Activated naive CD8-positive, alpha-beta T cell treated with anti-CD3 and anti-CD28 coated beads, Interleukin-2, amount 10 ng/mL, durations not matched to agents 7 days and 5 days (primary cell): Measurements from ENCODE around the gene THRSP. TPM values are rescaled to one million over a fixed set of nuclear protein-coding genes. Genes with fewer than 3 reads are reported as not detected.
"Not testable (repeated sequence)": the region's sequence is repeated elsewhere in the genome, so short reads cannot be mapped to it uniquely, and the experiment has no call there.

Source experiments
- ATAC-seq: fragments of 150-1000 bp; cut with Tn5 transposase; one replicate; pipeline ENCODE4 v1.10.0; 2021; ENCODE audit warnings: low read depth, moderate library complexity
- POLR2A ChIA-PET: fragments of 350-600 bp; sonication (Branson Sonifier 250); formaldehyde crosslinking; loops from one replicate; lab custom pipeline; 2021; ENCODE audit warnings: antibody characterized with exemption; lab: Charles Lee
- DNase-seq: peaks from one replicate; pipeline ENCODE4 v3.0.0; 2021
- H3K27ac Mint-ChIP-seq: one replicate; pipeline ENCODE4 v1.8.0; 2022; ENCODE audit warnings: mild to moderate bottlenecking, mixed read lengths
- H3K27me3 Mint-ChIP-seq: one replicate; pipeline ENCODE4 v1.8.0; 2022; ENCODE audit warnings: mild to moderate bottlenecking, moderate library complexity, mixed read lengths
- H3K36me3 Mint-ChIP-seq: one replicate; pipeline ENCODE4 v1.8.0; 2021; ENCODE audit warnings: mild to moderate bottlenecking, mixed read lengths
- H3K4me1 Mint-ChIP-seq: one replicate; pipeline ENCODE4 v1.8.0; 2021; ENCODE audit warnings: mixed read lengths
- H3K4me3 Mint-ChIP-seq: one replicate; pipeline ENCODE4 v1.8.0; 2022; ENCODE audit warnings: mild to moderate bottlenecking, moderate library complexity, mixed read lengths
- H3K9me3 Mint-ChIP-seq: one replicate; pipeline ENCODE4 v1.8.0; 2021; ENCODE audit warnings: mixed read lengths
- total RNA-seq, 2 experiments: library from RNA; stranded (reverse); gene quantifications; one replicate each; pipeline ENCODE4 v1.2.3, GENCODE V29; 2021

THRSP gene
- total RNA-seq, 2 experiments from 2014 or later = not detected

DNA sequence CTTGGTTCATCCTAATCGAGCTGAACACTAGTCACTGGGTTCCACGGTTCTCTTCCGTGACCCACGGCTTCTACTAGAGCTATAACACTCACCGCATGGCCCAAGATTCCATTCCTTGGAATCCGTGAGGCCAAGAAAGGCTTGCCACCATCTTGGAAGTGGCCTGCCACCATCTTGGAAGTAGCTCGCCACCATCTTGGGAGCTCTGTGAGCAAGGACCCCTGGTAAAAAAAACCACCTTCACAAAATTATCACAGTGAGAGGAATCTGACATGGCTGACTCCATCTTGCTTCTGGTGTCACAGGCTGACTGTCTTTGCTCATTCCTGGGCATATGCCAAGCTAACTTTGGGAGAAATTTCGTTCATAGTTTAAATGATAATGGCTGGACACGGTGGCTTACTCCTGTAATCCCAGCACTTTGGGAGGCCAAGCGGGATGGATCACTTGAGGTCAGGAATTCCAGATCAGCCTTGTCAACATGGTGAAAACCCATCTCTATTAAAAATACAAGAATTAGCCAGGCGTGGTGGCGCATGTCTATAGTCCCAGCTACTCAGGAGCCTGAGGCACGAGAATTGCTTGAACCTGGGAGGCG, 21.7 kb upstream of the THRSP start:
- H3K27me3 Mint-ChIP-seq = peaks cover 3% of the 10 kb centered on the region
- H3K36me3 Mint-ChIP-seq = peaks cover 2% of the 10 kb centered on the region
- H3K27ac Mint-ChIP-seq = peak overlapping the region; percentile 61
- POLR2A ChIA-PET = no interaction called here
- ATAC-seq (no peak), DNase-seq (no peak)
- H3K4me1 Mint-ChIP-seq = peaks cover 12% of the 10 kb centered on the region
- no peak overlapping the region for H3K4me3 Mint-ChIP-seq
- H3K9me3 Mint-ChIP-seq = peaks cover 3% of the 10 kb centered on the region

DNA sequence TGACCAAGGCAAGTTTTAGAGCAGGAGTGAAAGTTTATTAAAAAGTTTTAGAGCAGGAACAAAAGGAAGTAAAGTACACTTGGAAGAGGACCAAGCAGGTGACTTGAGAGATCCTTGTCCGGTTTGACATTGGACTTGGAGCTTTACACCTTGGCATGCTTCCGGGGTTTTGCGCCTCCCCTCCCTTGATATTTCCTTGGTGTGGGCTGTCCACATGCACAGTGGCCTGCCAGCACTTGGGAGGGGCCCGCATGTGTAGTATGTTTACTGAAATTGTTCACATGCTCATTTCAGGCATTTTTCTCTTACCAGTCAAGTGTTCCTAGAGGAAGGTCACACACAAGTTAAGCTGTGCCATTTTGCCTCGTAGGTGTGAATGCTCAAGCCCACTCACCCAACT, 19.0 kb upstream of the THRSP start:
- Mint-ChIP-seq H3K27ac (no peak overlapping the region), H3K27me3 (peaks cover 3% of the 10 kb centered on the region), H3K4me3 (no peak overlapping the region), H3K36me3 (peaks cover 2% of the 10 kb centered on the region), H3K4me1 (peaks cover 10% of the 10 kb centered on the region), H3K9me3 (peaks cover 3% of the 10 kb centered on the region)
- POLR2A ChIA-PET = interaction anchor here (0.6 kb wide), 1 partner anchor 10 kb away, joined by 3 read pairs; no protein-coding TSS in a partner anchor
- ATAC-seq = no peak
- DNase-seq = no peak

DNA sequence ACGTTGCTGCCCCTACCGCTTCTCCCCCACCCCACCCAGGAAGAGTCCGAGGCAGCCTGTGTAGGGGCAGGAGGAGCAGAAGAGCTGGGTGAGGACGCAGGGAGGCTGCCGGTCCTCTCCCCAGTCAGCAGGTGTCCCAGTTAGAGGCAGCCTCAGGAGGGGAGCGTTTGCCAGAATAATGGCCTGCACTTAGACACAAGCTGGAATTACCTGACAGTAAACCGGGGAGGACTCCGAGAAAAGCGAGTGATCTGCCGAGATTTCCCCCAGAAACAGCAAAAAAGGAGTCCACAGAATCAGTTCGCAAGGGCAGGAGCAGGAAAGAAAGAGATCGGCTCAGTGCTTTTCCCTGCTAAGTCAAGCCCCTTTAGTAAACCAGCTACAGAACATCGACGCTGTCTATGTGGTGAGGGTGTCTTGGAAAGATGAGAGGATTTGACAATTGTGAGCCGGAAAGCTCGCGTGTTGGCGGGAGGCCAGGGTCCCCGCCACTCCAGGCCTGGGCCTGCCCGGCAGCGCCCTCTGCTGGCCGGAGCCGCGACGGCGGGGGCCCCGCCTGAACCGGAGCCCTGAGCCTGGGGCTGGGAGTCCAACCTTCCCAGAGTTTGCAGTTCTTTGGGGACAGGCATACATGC, 17.7 kb upstream of the THRSP start:
- DNase-seq = peak; percentile 92
- peak overlapping the region; percentile 51 for H3K27ac Mint-ChIP-seq
- peaks cover 5% of the 10 kb centered on the region for H3K4me1 Mint-ChIP-seq
- peak overlapping the region; percentile 53 for H3K4me3 Mint-ChIP-seq
- peaks cover 3% of the 10 kb centered on the region for H3K9me3 Mint-ChIP-seq
- peaks cover 4% of the 10 kb centered on the region for H3K36me3 Mint-ChIP-seq
- peak; percentile 98 for ATAC-seq
- H3K27me3 Mint-ChIP-seq = peaks cover 3% of the 10 kb centered on the region
- POLR2A ChIA-PET = no interaction called here

DNA sequence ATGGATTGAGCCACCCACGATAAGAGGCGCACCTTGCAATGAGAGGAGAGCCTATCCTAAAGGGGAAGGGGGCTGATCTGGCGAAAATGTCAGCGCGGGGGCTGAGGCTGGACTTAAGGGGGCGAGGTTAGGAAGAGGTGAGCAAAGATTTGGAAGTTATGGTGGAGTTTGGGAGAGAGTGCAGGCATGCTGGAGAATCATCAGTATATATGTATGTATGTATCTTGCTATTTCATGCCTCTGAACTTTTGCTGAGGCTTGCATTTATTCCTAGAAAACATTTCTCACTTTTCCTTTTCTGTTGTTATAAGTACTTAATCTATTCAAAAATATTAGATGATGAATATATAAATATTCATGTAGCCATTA, 17.2 kb upstream of the THRSP start:
- H3K9me3 Mint-ChIP-seq = peaks cover 2% of the 10 kb centered on the region
- H3K27me3 Mint-ChIP-seq = peaks cover 2% of the 10 kb centered on the region
- ATAC-seq (peak; percentile 3), DNase-seq (no peak)
- POLR2A ChIA-PET = no interaction called here
- peaks cover 5% of the 10 kb centered on the region for H3K36me3 Mint-ChIP-seq
- H3K4me1 Mint-ChIP-seq = peaks cover 10% of the 10 kb centered on the region
- H3K4me3 Mint-ChIP-seq = no peak overlapping the region
- no peak overlapping the region for H3K27ac Mint-ChIP-seq

DNA sequence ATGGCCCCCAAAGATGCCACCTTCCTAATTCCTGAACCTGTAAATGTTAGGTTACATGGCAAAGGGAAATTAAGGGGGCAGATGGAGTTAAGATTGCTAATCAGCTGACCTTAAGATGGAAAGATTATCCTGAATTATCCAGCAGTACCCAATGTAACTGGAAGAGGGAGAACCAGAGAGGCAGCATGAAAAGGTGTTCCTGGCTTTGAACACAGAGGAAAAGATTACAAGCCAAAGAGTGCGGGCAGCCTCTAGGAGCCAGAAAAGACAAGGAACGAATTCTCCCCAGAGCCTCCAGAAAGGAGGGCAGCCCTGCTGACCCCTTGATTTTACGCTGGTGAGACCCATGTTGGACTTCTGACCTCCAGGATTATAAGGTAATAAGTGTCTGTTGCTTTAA, 15.1 kb upstream of the THRSP start:
- Mint-ChIP-seq H3K4me3 (no peak overlapping the region), H3K27me3 (no peaks in the 10 kb centered on the region), H3K36me3 (peaks cover 3% of the 10 kb centered on the region), H3K4me1 (peaks cover 10% of the 10 kb centered on the region), H3K9me3 (no peaks in the 10 kb centered on the region), H3K27ac (no peak overlapping the region)
- DNase-seq (no peak), ATAC-seq (no peak)
- POLR2A ChIA-PET = no interaction called here

DNA sequence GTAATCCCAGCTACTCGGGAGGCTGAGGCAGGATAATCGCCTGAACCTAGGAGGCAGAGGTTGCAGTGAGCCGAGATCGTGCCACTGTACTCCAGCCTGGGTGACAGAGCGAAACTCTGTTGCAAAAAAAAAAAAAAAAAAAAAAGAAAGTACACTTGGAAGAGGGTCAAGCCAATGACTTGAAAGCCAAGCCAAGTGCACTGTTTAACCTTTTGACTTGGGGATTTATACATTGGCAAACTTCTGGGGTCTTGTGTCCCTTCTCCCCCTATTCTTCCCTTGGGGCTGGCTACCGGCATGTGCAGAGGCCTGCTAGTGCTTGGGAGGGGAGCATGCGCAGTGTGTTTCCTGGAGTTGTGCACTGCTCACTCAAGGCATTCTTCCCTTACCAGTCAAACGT, 14.3 kb upstream of the THRSP start:
- peaks cover 10% of the 10 kb centered on the region for H3K4me1 Mint-ChIP-seq
- no peaks in the 10 kb centered on the region for H3K9me3 Mint-ChIP-seq
- DNase-seq (no peak), ATAC-seq (no peak)
- POLR2A ChIA-PET = no interaction called here
- no peak overlapping the region for H3K27ac Mint-ChIP-seq
- H3K36me3 Mint-ChIP-seq = peaks cover 3% of the 10 kb centered on the region
- H3K4me3 Mint-ChIP-seq = no peak overlapping the region
- H3K27me3 Mint-ChIP-seq = no peaks in the 10 kb centered on the region

DNA sequence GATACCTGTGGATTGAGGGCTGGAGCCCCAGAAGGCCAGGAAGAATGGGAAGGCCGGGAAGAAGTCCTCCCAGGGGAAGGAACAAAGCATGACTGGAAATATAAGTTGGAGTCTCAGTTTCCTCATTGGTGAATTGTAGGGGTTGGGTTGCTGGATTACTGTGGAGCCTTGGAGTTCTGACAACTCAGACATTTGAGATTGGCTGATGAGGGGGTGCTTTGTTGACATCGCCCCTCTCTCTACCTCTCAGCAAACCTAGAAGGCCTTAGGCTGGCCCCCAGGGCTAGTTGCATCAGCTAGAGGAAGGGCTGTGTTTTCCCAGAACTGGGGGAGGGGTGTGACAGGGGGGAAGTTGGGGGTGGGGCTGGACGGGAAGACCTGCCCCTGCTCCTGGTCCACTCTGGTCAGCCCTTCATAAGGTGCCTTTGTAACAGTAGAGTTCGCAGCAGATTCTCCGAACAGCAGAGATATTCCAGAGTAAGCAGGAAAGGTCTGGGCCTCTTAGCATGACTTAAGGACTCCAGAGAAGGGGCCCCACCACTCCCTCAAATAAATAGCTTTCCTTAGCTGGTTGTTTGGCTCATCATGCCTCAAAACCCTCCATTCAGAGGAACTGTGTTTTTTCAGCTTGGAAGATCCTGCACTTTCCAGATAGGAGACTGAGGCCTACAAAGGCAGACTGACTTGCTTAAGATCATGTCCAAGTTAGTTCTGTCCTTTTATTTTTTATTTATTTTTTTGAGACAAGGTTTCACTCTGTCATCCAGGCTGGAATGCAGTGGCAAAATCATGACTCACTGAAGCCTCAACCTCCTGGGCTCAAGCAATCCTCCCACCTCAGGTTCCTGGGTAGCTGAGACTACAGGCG, 12.5 kb upstream of the THRSP start:
- H3K4me1 Mint-ChIP-seq = peaks cover 7% of the 10 kb centered on the region
- peak overlapping the region; percentile 60 for H3K27ac Mint-ChIP-seq
- peaks cover 3% of the 10 kb centered on the region for H3K36me3 Mint-ChIP-seq
- H3K4me3 Mint-ChIP-seq = no peak overlapping the region
- POLR2A ChIA-PET = no interaction called here
- no peaks in the 10 kb centered on the region for H3K9me3 Mint-ChIP-seq
- ATAC-seq = no peak
- DNase-seq = no peak
- peaks cover under 1% of the 10 kb centered on the region for H3K27me3 Mint-ChIP-seq

DNA sequence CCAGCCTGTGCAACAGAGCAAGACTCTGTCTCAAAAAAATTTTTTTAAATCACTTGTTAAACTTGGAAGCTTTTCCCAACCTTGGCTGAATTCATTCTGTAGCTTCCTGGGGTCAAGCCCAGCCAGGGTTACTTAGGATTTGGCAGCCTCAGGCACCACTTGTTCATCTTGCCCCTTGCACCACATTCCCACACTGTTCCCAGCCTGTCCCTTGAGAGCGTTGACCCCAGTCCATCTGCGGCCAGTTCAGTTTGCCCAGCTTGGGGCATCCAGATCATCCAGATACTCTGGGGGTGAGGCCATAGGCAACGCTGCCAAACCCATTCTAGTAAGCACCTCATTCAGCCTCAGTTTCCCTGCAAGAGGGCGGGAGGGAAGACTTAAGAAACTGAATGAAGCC, 8.7 kb upstream of the THRSP start:
- DNase-seq (no peak), ATAC-seq (no peak)
- Mint-ChIP-seq H3K27me3 (peaks cover 2% of the 10 kb centered on the region), H3K36me3 (peaks cover 3% of the 10 kb centered on the region), H3K4me3 (no peak overlapping the region), H3K9me3 (no peaks in the 10 kb centered on the region), H3K27ac (no peak overlapping the region), H3K4me1 (peaks cover 7% of the 10 kb centered on the region)
- POLR2A ChIA-PET = interaction anchor here (0.8 kb wide), 1 partner anchor 11 kb away, joined by 3 read pairs; no protein-coding TSS in a partner anchor

DNA sequence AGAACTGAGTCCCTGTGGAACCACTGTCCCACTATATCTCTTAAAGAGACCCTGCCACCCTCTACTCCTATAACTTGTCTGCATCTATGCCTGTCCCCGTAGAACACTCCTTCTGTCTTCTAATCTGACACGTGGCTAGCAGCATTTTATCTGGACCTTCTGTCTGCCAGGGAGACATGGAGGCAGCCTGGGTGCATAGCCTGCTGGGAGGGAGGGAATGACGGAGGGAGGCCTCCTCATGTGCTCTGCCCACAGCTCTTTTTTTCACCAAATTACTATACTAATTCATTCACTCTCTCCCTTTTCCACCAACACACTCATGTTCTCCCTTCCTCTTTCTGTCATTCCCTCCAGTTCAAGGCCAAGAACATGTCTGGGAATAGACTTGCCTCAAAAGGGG, 7.6 kb upstream of the THRSP start:
- POLR2A ChIA-PET = no interaction called here
- no peak for DNase-seq
- peaks cover 2% of the 10 kb centered on the region for H3K27me3 Mint-ChIP-seq
- no peaks in the 10 kb centered on the region for H3K9me3 Mint-ChIP-seq
- peaks cover 3% of the 10 kb centered on the region for H3K4me1 Mint-ChIP-seq
- H3K36me3 Mint-ChIP-seq = no peaks in the 10 kb centered on the region
- H3K27ac Mint-ChIP-seq = no peak overlapping the region
- no peak overlapping the region for H3K4me3 Mint-ChIP-seq
- no peak for ATAC-seq

DNA sequence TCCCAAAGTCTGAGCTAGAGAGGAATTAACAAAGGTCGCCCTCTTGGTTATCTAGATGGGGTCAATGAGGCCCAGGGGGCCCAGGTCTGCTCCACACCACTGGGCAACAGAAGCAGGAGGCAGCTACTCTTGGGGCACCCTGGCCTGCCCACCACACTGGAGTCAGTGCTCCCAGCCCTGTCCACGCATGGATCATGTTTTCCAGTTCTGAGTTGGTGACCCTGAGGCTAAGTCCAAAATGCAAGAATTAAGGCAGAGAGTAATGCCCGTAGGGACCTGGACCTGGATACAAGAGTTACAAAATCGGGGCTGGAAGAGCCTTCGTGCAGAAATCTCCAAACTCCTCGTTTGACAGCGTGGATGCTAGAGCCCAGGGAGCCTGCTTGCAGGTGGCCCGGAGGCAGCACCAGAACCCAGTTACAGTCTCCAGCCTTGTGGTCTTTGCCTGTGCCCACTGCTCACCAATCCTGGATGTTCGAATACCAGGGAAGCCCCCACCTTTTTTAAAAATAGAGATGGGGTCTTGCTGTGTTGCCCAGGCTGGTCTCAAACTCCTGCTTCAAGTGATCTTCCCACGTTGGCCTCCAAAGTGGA, 6.1 kb upstream of the THRSP start:
- POLR2A ChIA-PET = no interaction called here
- Mint-ChIP-seq H3K36me3 (no peaks in the 10 kb centered on the region), H3K4me1 (no peaks in the 10 kb centered on the region)

DNA sequence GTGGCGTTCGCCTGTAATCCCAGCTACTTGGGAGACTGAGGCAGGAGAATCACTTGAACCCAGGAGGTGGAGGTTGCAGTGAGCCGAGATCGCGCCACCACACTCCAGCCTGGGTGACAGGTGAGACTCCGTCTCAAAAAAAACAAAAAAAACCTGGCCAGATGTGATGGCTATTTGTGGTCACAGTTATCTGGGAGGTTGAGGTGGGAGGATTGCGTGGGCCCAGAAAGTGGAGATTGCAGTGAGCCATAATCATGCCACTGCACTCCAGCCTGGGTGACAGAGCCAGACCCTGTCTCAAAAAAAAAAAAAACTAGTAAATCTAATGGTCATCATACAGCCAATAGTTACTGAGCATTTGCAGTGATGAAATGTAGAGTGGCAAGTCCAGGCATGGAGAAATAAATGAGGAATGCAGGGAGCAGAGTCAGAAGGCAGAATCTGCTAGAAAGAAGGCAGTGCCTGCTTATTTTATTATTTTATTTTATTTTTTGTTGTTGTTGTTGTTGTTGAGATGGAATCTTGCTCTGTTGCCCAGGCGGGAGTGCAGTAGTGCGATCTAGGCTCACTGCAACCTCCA, 3.8 kb upstream of the THRSP start:
- H3K4me1 Mint-ChIP-seq, POLR2A ChIA-PET, H3K36me3 Mint-ChIP-seq, H3K9me3 Mint-ChIP-seq, DNase-seq, H3K27ac Mint-ChIP-seq, H3K27me3 Mint-ChIP-seq, H3K4me3 Mint-ChIP-seq, ATAC-seq: not testable (repeated sequence)

More for the DNA sequence above, 6.1 kb upstream of the THRSP start:
- peaks cover 2% of the 10 kb centered on the region for H3K27me3 Mint-ChIP-seq
- H3K27ac Mint-ChIP-seq = no peak overlapping the region
- DNase-seq (no peak), ATAC-seq (no peak)
- H3K4me3 Mint-ChIP-seq = no peak overlapping the region
- no peaks in the 10 kb centered on the region for H3K9me3 Mint-ChIP-seq

DNA sequence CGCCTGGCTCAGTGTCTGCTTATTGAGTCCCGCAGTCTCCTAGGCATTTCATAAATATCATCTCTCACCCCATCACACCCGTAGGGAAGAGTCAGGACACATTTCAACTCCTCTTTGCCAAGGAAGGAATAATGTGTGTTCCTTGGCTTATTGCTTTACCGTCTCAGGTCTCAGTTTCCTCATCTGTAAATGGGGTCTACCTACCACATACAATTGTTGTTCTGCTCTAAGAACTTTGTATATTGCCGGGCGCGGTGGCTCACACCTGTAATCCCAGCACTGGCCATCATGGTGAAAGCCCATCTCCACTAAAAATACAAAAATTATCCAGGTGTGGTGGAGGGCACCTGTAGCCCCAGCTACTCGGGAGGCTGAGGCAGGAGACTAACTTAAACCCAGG, 3.1 kb upstream of the THRSP start:
- H3K4me3 Mint-ChIP-seq = no peak overlapping the region
- H3K36me3 Mint-ChIP-seq = no peaks in the 10 kb centered on the region
- H3K27ac Mint-ChIP-seq = no peak overlapping the region
- POLR2A ChIA-PET = interaction anchor here (0.6 kb wide), 1 partner anchor 446 kb away, joined by 3 read pairs; no protein-coding TSS in a partner anchor
- no peak for DNase-seq
- no peak for ATAC-seq
- no peaks in the 10 kb centered on the region for H3K9me3 Mint-ChIP-seq
- H3K4me1 Mint-ChIP-seq = no peaks in the 10 kb centered on the region
- peaks cover 2% of the 10 kb centered on the region for H3K27me3 Mint-ChIP-seq
